H9 (cell line): ENCODE measurements around the gene UBE2N. TPM values are rescaled to one million over a fixed set of nuclear protein-coding genes. Genes with fewer than 3 reads are reported as not detected.
A peak's percentile ranks its signal among the peaks of the same experiment; 100 is the strongest.

ENCODE experiments used
- DNase-seq: peaks from one replicate; pipeline ENCODE4 v3.0.0-alpha.2; 2017
- H2AFZ ChIP-seq: one replicate; pipeline ENCODE4 v1.6.1; 2013; ENCODE audit warnings: mild to moderate bottlenecking, low read length, control low read depth, moderate library complexity
- H2AK5ac ChIP-seq: 2 replicates; pipeline ENCODE4 v1.6.1; 2013; ENCODE audit warnings: low read length, control low read depth, mixed read lengths; ENCODE audit not compliant: insufficient read length
- H2BK120ac ChIP-seq: one replicate; pipeline ENCODE4 v1.6.1; 2013; ENCODE audit warnings: low read depth, mild to moderate bottlenecking, low read length, control low read depth, inconsistent platforms; ENCODE audit not compliant: poor library complexity, severe bottlenecking
- H2BK12ac ChIP-seq: 2 replicates; pipeline ENCODE4 v1.6.1; 2013; ENCODE audit warnings: low read length, control low read depth, mixed read lengths, low read depth; ENCODE audit not compliant: insufficient read length
- H2BK15ac ChIP-seq: 2 replicates; pipeline ENCODE4 v1.6.1; 2013; ENCODE audit warnings: low read depth, low read length, control low read depth
- H2BK20ac ChIP-seq: one replicate; pipeline ENCODE4 v1.6.1; 2013; ENCODE audit warnings: low read depth, mild to moderate bottlenecking, low read length, control low read depth, inconsistent platforms; ENCODE audit not compliant: poor library complexity, severe bottlenecking
- H2BK5ac ChIP-seq: 2 replicates; pipeline ENCODE4 v1.6.1; 2013; ENCODE audit warnings: low read length, control low read depth, mixed read lengths; ENCODE audit not compliant: insufficient read length
- H3K14ac ChIP-seq: 2 replicates; pipeline ENCODE4 v1.6.1; 2013; ENCODE audit warnings: low read length, control low read depth; ENCODE audit not compliant: insufficient read depth
- H3K18ac ChIP-seq: 2 replicates; pipeline ENCODE4 v1.6.1; 2013; ENCODE audit warnings: low read depth, mild to moderate bottlenecking, mixed read lengths, low read length, control low read depth; ENCODE audit not compliant: insufficient read length
- H3K23ac ChIP-seq: 2 replicates; pipeline ENCODE4 v1.6.1; 2013; ENCODE audit warnings: low read length, control low read depth, mixed read lengths, low read depth; ENCODE audit not compliant: insufficient read length
- H3K23me2 ChIP-seq: 2 replicates; pipeline ENCODE4 v1.6.1; 2013; ENCODE audit warnings: low read depth, mild to moderate bottlenecking, mixed read lengths, low read length, control low read depth; ENCODE audit not compliant: insufficient read length, poor library complexity, severe bottlenecking
- H3K27ac ChIP-seq: 2 replicates; pipeline ENCODE4 v1.5.1; 2013; ENCODE audit warnings: low read length, control low read depth, mixed read lengths, low read depth; ENCODE audit not compliant: insufficient read length
- H3K27me3 ChIP-seq: 2 replicates; pipeline ENCODE4 v1.6.1; 2013; ENCODE audit warnings: low read length, control low read depth, inconsistent platforms; ENCODE audit not compliant: insufficient read depth
- H3K4ac ChIP-seq: 2 replicates; pipeline ENCODE4 v1.6.1; 2013; ENCODE audit warnings: low read depth, mild to moderate bottlenecking, control low read depth, inconsistent platforms, low read length, moderate library complexity
- H3K4me1 ChIP-seq: 2 replicates; pipeline ENCODE4 v1.6.1; 2013; ENCODE audit warnings: low read length, control low read depth, inconsistent platforms; ENCODE audit not compliant: insufficient read depth
- H3K4me2 ChIP-seq: 2 replicates; pipeline ENCODE4 v1.6.1; 2013; ENCODE audit warnings: low read length, control low read depth, mixed read lengths; ENCODE audit not compliant: insufficient read length, insufficient read depth
- H3K56ac ChIP-seq: 2 replicates; pipeline ENCODE4 v1.6.1; 2013; ENCODE audit warnings: low read depth, mild to moderate bottlenecking, mixed read lengths, low read length, control low read depth; ENCODE audit not compliant: insufficient read length
- H3K79me1 ChIP-seq: 2 replicates; pipeline ENCODE4 v1.6.1; 2013; ENCODE audit warnings: low read depth, mild to moderate bottlenecking, moderate library complexity, low read length, control low read depth, inconsistent platforms; ENCODE audit not compliant: insufficient read depth, poor library complexity, severe bottlenecking
- H3K79me2 ChIP-seq: 2 replicates; pipeline ENCODE4 v1.6.1; 2013; ENCODE audit warnings: low read length, control low read depth, inconsistent platforms; ENCODE audit not compliant: insufficient read depth
- H3K9ac ChIP-seq: 2 replicates; pipeline ENCODE4 v1.6.1; 2013; ENCODE audit warnings: low read length, control low read depth, mixed read lengths; ENCODE audit not compliant: insufficient read length; ENCODE audit errors: extremely low read depth
- H3K9me3 ChIP-seq: one replicate; pipeline ENCODE4 v1.6.1; 2013; ENCODE audit warnings: low read depth, low read length, inconsistent platforms; ENCODE audit not compliant: control insufficient read depth
- H3T11ph ChIP-seq: one replicate; pipeline ENCODE4 v1.6.1; 2013; ENCODE audit warnings: mild to moderate bottlenecking, low read length, control low read depth, inconsistent platforms
- H4K20me1 ChIP-seq: one replicate; pipeline ENCODE4 v1.6.1; 2013; ENCODE audit not compliant: control insufficient read depth, insufficient read length, insufficient read depth
- H4K5ac ChIP-seq: 2 replicates; pipeline ENCODE4 v1.6.1; 2013; ENCODE audit warnings: low read depth, mild to moderate bottlenecking, mixed read lengths, low read length, control low read depth; ENCODE audit not compliant: insufficient read length
- H4K8ac ChIP-seq: replicated peaks from 2 replicates; pipeline ENCODE4 v1.6.1; 2013; ENCODE audit warnings: low read length, control low read depth, mixed read lengths, low read depth; ENCODE audit not compliant: insufficient read length
- H4K91ac ChIP-seq: 2 replicates; pipeline ENCODE4 v1.6.1; 2013; ENCODE audit warnings: low read depth, mild to moderate bottlenecking, moderate library complexity, mixed read lengths, low read length, control low read depth; ENCODE audit not compliant: insufficient read length
- H3K27ac Mint-ChIP-seq, 3 experiments: 2 replicates in 2 of 3; 3 replicates in 1 of 3; pipeline ENCODE4 v1.8.0; 2020 to 2021; ENCODE audit warnings: mixed read lengths in 3 of 3, mild to moderate bottlenecking in 1 of 3, moderate library complexity in 1 of 3
- H3K27me3 Mint-ChIP-seq: 2 replicates; pipeline ENCODE4 v1.8.0; 2021; ENCODE audit warnings: low read depth, mild to moderate bottlenecking, moderate library complexity, mixed read lengths
- H3K36me3 Mint-ChIP-seq, 3 experiments: 2 replicates in 2 of 3; 3 replicates in 1 of 3; pipeline ENCODE4 v1.8.0; 2020 to 2021; ENCODE audit warnings: low read depth in 3 of 3, mixed read lengths in 3 of 3; ENCODE audit not compliant: insufficient read depth in 1 of 3
- H3K4me1 Mint-ChIP-seq, 2 experiments: 2 replicates each; pipeline ENCODE4 v1.8.0; 2020; ENCODE audit warnings: mixed read lengths in 2 of 2
- H3K4me3 Mint-ChIP-seq, 2 experiments: 2 replicates in 1 of 2; 3 replicates in 1 of 2; pipeline ENCODE4 v1.8.0; 2020 to 2021; ENCODE audit warnings: mild to moderate bottlenecking in 2 of 2, mixed read lengths in 2 of 2, moderate library complexity in 1 of 2
- H3K9me3 Mint-ChIP-seq, 2 experiments: 2 replicates in 1 of 2; 3 replicates in 1 of 2; pipeline ENCODE4 v1.8.0; 2020; ENCODE audit warnings: mild to moderate bottlenecking in 2 of 2, mixed read lengths in 2 of 2, moderate library complexity in 1 of 2
- CTCF ChIP-seq: fragments of 200-600 bp; sonication (generic); conservative IDR thresholded peaks from 3 replicates; pipeline ENCODE4 v1.8.0; 2021; ENCODE audit warnings: antibody characterized with exemption, mild to moderate bottlenecking
- WGBS: extraction: QIAGEN DNeasy Blood & Tissue Kit; methylation state at CpG from one replicate; pipeline ENCODE4 v1.1.7; 2013; ENCODE audit warnings: missing lambda C conversion rate, low lambda C conversion rate, mixed read lengths; ENCODE audit not compliant: insufficient read length; ENCODE audit errors: extremely low coverage; 5-methylcytosine and 5-hydroxymethylcytosine counted together
- total RNA-seq: library from RNA; stranded (reverse); gene quantifications from 2 replicates; pipeline ENCODE4 v1.2.1, GENCODE V29; 2021

Gene UBE2N
- total RNA-seq, 1 experiment from 2014 or later = 192 TPM

DNA sequence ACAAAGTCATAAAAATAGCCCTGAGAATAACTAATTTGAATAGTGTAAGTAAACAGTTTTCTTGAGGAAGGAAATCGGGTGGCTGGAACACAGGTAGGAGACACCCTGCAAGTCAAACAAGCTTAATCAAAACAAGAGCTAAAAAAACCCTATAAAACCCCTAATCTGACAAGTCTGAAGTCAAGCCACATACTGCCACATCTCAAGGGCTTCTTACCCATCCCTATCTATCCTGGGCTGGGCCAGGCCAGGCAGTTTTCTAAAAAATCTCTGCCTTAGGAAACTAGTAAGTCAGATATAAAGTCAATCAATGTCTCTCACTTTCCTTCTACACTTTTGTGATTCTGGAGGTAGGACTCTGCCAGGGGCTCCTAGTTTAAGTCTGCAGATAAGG, 15.3 kb downstream of the UBE2N start:
- Mint-ChIP-seq H3K9me3 (no peaks in the 10 kb centered on the region), H3K27ac (peak overlapping the region in 2 of 3 experiments; percentile 12 to 63; a peak in 2 of 7 replicates), H3K27me3 (no peaks in the 10 kb centered on the region), H3K4me3 (no peak overlapping the region), H3K4me1 (peaks cover 47 to 53% of the 10 kb centered on the region in 2 experiments), H3K36me3 (no peaks in the 10 kb centered on the region)
- no peak overlapping the region for H2BK5ac ChIP-seq
- peaks cover 6% of the 10 kb centered on the region for H3K4me1 ChIP-seq
- no peak overlapping the region for H3K14ac ChIP-seq
- H3K27ac ChIP-seq = no peak overlapping the region
- no peak overlapping the region for H4K91ac ChIP-seq
- H4K5ac ChIP-seq = no peak overlapping the region
- H3K23me2 ChIP-seq = no peaks in the 10 kb centered on the region
- TF ChIP-seq CTCF = no peak
- no peak overlapping the region for H2BK120ac ChIP-seq
- DNase-seq = no peak
- no peak overlapping the region for H2BK12ac ChIP-seq
- H3K27me3 ChIP-seq = no peaks in the 10 kb centered on the region
- peaks cover 66% of the 10 kb centered on the region for H3K79me2 ChIP-seq
- H3K18ac ChIP-seq = no peak overlapping the region
- H3K4ac ChIP-seq = no peak overlapping the region
- no peak overlapping the region for H2BK20ac ChIP-seq
- no peak overlapping the region for H3K9ac ChIP-seq
- no peak overlapping the region for H2AK5ac ChIP-seq
- H2AFZ ChIP-seq = no peak overlapping the region
- WGBS = no CpG with 5 or more reads among the region's 1 CpG
- peaks cover 9% of the 10 kb centered on the region for H3K79me1 ChIP-seq
- no peaks in the 10 kb centered on the region for H3K9me3 ChIP-seq
- H3K56ac ChIP-seq = no peak overlapping the region
- H3K23ac ChIP-seq = no peak overlapping the region
- no peak overlapping the region for H3T11ph ChIP-seq
- no peak overlapping the region for H2BK15ac ChIP-seq
- H4K8ac ChIP-seq = no peak overlapping the region
- H4K20me1 ChIP-seq = no peaks in the 10 kb centered on the region
- no peak overlapping the region for H3K4me2 ChIP-seq
